ENCODE measurements around the gene HORMAD2.

DNA sequence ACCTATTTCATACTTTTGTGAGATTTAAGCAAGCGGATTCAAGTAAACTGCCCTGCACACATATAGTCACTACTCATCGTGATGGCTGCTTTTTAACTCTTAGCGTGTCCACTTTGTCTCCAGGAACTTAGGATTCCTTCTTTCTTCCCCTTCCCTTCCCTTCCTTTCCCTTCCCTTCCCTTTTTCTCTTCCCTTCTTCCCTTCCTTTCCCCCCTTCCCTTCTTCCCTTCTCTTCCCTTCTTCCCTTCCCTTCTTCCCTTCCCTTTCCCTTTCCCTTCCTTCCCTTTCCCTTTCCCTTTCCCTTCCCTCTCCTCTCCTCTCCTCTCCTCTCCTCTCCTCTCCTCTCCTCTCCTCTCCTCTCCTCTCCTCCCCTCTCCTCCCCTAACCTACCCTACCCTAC lies 100.4 kb downstream of the HORMAD2 start:
- TF ChIP-seq, protein P1, sequence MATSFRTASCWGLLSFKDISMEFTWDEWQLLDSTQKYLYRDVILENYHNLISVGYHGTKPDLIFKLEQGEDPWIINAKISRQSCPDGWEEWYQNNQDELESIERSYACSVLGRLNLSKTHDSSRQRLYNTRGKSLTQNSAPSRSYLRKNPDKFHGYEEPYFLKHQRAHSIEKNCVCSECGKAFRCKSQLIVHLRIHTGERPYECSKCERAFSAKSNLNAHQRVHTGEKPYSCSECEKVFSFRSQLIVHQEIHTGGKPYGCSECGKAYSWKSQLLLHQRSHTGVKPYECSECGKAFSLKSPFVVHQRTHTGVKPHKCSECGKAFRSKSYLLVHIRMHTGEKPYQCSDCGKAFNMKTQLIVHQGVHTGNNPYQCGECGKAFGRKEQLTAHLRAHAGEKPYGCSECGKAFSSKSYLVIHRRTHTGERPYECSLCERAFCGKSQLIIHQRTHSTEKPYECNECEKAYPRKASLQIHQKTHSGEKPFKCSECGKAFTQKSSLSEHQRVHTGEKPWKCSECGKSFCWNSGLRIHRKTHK (tag by site-specific recombination; IDR thresholded peaks at IDR 0.05), result no peak
- TF ChIP-seq ZNF664 (tag by site-specific recombination; IDR thresholded peaks at IDR 0.05) (no peak), ZNF530 (tag by site-specific recombination; IDR thresholded peaks at IDR 0.05; ENCODE audit: low read depth) (no peak), ZNF629 (tag by site-specific recombination; IDR thresholded peaks at IDR 0.05) (no peak), HOXA7 (CRISPR knock-in tag; IDR thresholded peaks at IDR 0.05; ENCODE audit: borderline replicate concordance) (no peak)
- TF ChIP-seq, protein P2, sequence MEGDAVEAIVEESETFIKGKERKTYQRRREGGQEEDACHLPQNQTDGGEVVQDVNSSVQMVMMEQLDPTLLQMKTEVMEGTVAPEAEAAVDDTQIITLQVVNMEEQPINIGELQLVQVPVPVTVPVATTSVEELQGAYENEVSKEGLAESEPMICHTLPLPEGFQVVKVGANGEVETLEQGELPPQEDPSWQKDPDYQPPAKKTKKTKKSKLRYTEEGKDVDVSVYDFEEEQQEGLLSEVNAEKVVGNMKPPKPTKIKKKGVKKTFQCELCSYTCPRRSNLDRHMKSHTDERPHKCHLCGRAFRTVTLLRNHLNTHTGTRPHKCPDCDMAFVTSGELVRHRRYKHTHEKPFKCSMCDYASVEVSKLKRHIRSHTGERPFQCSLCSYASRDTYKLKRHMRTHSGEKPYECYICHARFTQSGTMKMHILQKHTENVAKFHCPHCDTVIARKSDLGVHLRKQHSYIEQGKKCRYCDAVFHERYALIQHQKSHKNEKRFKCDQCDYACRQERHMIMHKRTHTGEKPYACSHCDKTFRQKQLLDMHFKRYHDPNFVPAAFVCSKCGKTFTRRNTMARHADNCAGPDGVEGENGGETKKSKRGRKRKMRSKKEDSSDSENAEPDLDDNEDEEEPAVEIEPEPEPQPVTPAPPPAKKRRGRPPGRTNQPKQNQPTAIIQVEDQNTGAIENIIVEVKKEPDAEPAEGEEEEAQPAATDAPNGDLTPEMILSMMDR (tag by site-specific recombination; IDR thresholded peaks at IDR 0.05), result no peak
- TF ChIP-seq, protein P3, sequence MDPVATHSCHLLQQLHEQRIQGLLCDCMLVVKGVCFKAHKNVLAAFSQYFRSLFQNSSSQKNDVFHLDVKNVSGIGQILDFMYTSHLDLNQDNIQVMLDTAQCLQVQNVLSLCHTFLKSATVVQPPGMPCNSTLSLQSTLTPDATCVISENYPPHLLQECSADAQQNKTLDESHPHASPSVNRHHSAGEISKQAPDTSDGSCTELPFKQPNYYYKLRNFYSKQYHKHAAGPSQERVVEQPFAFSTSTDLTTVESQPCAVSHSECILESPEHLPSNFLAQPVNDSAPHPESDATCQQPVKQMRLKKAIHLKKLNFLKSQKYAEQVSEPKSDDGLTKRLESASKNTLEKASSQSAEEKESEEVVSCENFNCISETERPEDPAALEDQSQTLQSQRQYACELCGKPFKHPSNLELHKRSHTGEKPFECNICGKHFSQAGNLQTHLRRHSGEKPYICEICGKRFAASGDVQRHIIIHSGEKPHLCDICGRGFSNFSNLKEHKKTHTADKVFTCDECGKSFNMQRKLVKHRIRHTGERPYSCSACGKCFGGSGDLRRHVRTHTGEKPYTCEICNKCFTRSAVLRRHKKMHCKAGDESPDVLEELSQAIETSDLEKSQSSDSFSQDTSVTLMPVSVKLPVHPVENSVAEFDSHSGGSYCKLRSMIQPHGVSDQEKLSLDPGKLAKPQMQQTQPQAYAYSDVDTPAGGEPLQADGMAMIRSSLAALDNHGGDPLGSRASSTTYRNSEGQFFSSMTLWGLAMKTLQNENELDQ (tag by site-specific recombination; IDR thresholded peaks at IDR 0.05; ENCODE audit: low read depth), result no peak
